Fibroblast of pulmonary artery (primary cell): ENCODE data around the gene MRPL23.

Experiments
- DNase-seq: peaks from one replicate; pipeline ENCODE4 v3.0.0-alpha.2; 2010; ENCODE audit warnings: low read depth
- H3K4me3 ChIP-seq: replicated peaks from 2 replicates; pipeline ENCODE4 v1.5.1; 2011; ENCODE audit warnings: low read depth, mild to moderate bottlenecking, control low read depth, low read length, moderate library complexity
- CTCF ChIP-seq: IDR thresholded peaks from 2 replicates; pipeline ENCODE4 v1.5.1; 2011; ENCODE audit warnings: mild to moderate bottlenecking, control low read depth, low read length, inconsistent platforms; ENCODE audit errors: missing control alignments

The MRPL23 gene

GRCh38 chr11:1925373-1926155, 21.6 kb upstream of the MRPL23 start:
- no peak for DNase-seq
- H3K4me3 ChIP-seq: no peak overlapping the region
- no peak for TF ChIP-seq CTCF

GRCh38 chr11:1926156-1927025, 20.7 kb upstream of the MRPL23 start:
- no peak overlapping the region for H3K4me3 ChIP-seq
- no peak for TF ChIP-seq CTCF
- DNase-seq: no peak

GRCh38 chr11:1927026-1927847, 19.9 kb upstream of the MRPL23 start:
- H3K4me3 ChIP-seq: no peak overlapping the region
- TF ChIP-seq CTCF: no peak
- no peak for DNase-seq

GRCh38 chr11:1927848-1928469, 19.2 kb upstream of the MRPL23 start:
- no peak for DNase-seq
- TF ChIP-seq CTCF: no peak
- H3K4me3 ChIP-seq: no peak overlapping the region

GRCh38 chr11:1928470-1928890, 18.7 kb upstream of the MRPL23 start:
- no peak for TF ChIP-seq CTCF
- no peak for DNase-seq
- H3K4me3 ChIP-seq: no peak overlapping the region

GRCh38 chr11:1928891-1929541, 18.1 kb upstream of the MRPL23 start:
- TF ChIP-seq CTCF: no peak
- H3K4me3 ChIP-seq: no peak overlapping the region
- DNase-seq: no peak
